Measurements from ENCODE around the gene CP.
"Not testable (repeated sequence)": the region's sequence is repeated elsewhere in the genome, so short reads cannot be mapped to it uniquely, and the experiment has no call there.

GRCh38 chr3:149219380-149220121 lies 2.1 kb downstream of the CP start:
- not testable (repeated sequence) for TF ChIP-seq PKNOX1 (IDR thresholded peaks at IDR 0.05); FOXK2 (IDR thresholded peaks at IDR 0.05); FOXM1 (IDR thresholded peaks at IDR 0.05; ENCODE audit: borderline replicate concordance); SUZ12 (IDR thresholded peaks at IDR 0.05); CTBP1 (IDR thresholded peaks at IDR 0.05; ENCODE audit: borderline replicate concordance); HDGF (IDR thresholded peaks at IDR 0.05; ENCODE audit: borderline replicate concordance)

Data from HEK293T (cell line).